Aorta (tissue), 5 donors: ENCODE data around the gene RPL6. TPM values are rescaled to one million over a fixed set of nuclear protein-coding genes. Genes with fewer than 3 reads are reported as not detected.
"Not testable (repeated sequence)": the region's sequence is repeated elsewhere in the genome, so short reads cannot be mapped to it uniquely, and the experiment has no call there.

ENCODE experiments used
- ATAC-seq: fragments of 200-7000 bp; cut with Tn5 transposase; one replicate; pipeline ENCODE4 v1.9.1; 2022; ENCODE audit warnings: moderate library complexity; ENCODE audit not compliant: low FRiP score
- DNase-seq, 2 donors: peaks; one replicate each; pipeline ENCODE4 v3.0.0-alpha.2; 2020
- H3K27ac ChIP-seq, 2 donors: one replicate each; pipeline ENCODE4 v1.5.1; 2013; ENCODE audit warnings: low read length in 2 of 2, mild to moderate bottlenecking in 2 of 2, moderate library complexity in 2 of 2, control low read depth in 1 of 2, inconsistent platforms in 1 of 2, low read depth in 1 of 2
- H3K27me3 ChIP-seq, 2 donors: one replicate each; pipeline ENCODE4 v1.6.1; 2013; ENCODE audit warnings: control low read depth in 1 of 2, low read length in 1 of 2, mild to moderate bottlenecking in 1 of 2, moderate library complexity in 1 of 2; ENCODE audit not compliant: insufficient read depth in 2 of 2, control insufficient read depth in 1 of 2
- H3K36me3 ChIP-seq, 2 donors: one replicate each; pipeline ENCODE4 v1.6.1; 2013; ENCODE audit warnings: control low read depth in 1 of 2, low read length in 1 of 2, mild to moderate bottlenecking in 1 of 2; ENCODE audit not compliant: insufficient read depth in 2 of 2, control insufficient read depth in 1 of 2
- H3K4me1 ChIP-seq, 2 donors: one replicate each; pipeline ENCODE4 v1.6.1; 2013; ENCODE audit warnings: low read length in 2 of 2, control low read depth in 1 of 2, mild to moderate bottlenecking in 1 of 2, moderate library complexity in 1 of 2; ENCODE audit not compliant: insufficient read depth in 2 of 2, control insufficient read depth in 1 of 2
- H3K4me3 ChIP-seq, 2 donors: one replicate each; pipeline ENCODE4 v1.5.1; 2013; ENCODE audit warnings: low read length in 2 of 2, control low read depth in 1 of 2, mild to moderate bottlenecking in 1 of 2
- H3K9me3 ChIP-seq: one replicate; pipeline ENCODE4 v1.6.1; 2013; ENCODE audit warnings: mild to moderate bottlenecking, low read length; ENCODE audit not compliant: control insufficient read depth
- WGBS, 2 donors: extraction: QIAGEN DNeasy Blood & Tissue Kit; methylation state at CpG; one replicate each; pipeline ENCODE4 v1.1.7; 2013; 5-methylcytosine and 5-hydroxymethylcytosine counted together
- intact Hi-C, 2 donors: fragments of 100-400 bp; cut with DNase I; formaldehyde crosslinking; loops; one replicate each; pipeline versions ENCODE4 v1.14.2 to v1.15.0; 2022
- polyA plus RNA-seq, 2 donors: library from polyadenylated mRNA; stranded (reverse); fragments of 200-250 nt; gene quantifications; one replicate each; pipeline ENCODE4 v1.2.3, GENCODE V29; 2013
- total RNA-seq, 2 donors: library from RNA; stranded (reverse); fragmentation: NEBNext Ultra II Directional; extraction: Animal tissue kit (Norgen Biotek cat#: 25700); gene quantifications; one replicate each; pipeline ENCODE4 v1.2.1, GENCODE V29; 2021
- donor health status: healthy with polysubstance abuse.
- donor health status: Bipolar disorder and iron deficiency.
- donor health status: DM: no; HTN: no; CAD: no.
- donor health status: DM: no; HTN: no; CAD: no.
- donor health status: DM: yes; HTN: yes; CAD: no.

Gene RPL6
- total and polyA plus RNA-seq, 4 donors = 802 to 2,876 (median 1,293) TPM

- ATAC-seq (no peak), DNase-seq (no peak)
- H3K27me3 ChIP-seq = no peaks in the 10 kb centered on the region
- no peak overlapping the region for H3K4me3 ChIP-seq
- intact Hi-C loops = no loop called here
- no peaks in the 10 kb centered on the region for H3K4me1 ChIP-seq
- no peaks in the 10 kb centered on the region for H3K9me3 ChIP-seq
- no peak overlapping the region for H3K27ac ChIP-seq
- WGBS, 2 donors = 81 to 86% methylated on average over 3 of the region's 3 CpGs
- H3K36me3 ChIP-seq = peaks cover 0 to 2% of the 10 kb centered on the region in 2 donors
These were observed 36.8 kb upstream of the RPL6 start for GRCh38 chr12:112446008-112446725.

GRCh38 chr12:112443916-112444315 lies 34.5 kb upstream of the RPL6 start:
- intact Hi-C loops = no loop called here
- Histone ChIP-seq H3K36me3 (peaks cover 0 to 2% of the 10 kb centered on the region in 2 donors), H3K27me3 (no peaks in the 10 kb centered on the region), H3K4me3 (no peak overlapping the region), H3K4me1 (peaks cover 0 to 1% of the 10 kb centered on the region in 2 donors), H3K27ac (no peak overlapping the region), H3K9me3 (no peaks in the 10 kb centered on the region)
- ATAC-seq = no peak
- no peak for DNase-seq
- WGBS, 2 donors = 97 to 98% methylated on average over 4 of the region's 4 CpGs

GRCh38 chr12:112440653-112441052 lies 31.2 kb upstream of the RPL6 start:
- DNase-seq, H3K4me3 ChIP-seq, H3K27ac ChIP-seq, H3K27me3 ChIP-seq, H3K9me3 ChIP-seq, intact Hi-C loops, H3K4me1 ChIP-seq, ATAC-seq, H3K36me3 ChIP-seq: not testable (repeated sequence)
- WGBS, 2 donors = 94 to 95% methylated on average over 9 of the region's 9 CpGs

- Histone ChIP-seq H3K4me3 (no peak overlapping the region), H3K27me3 (no peaks in the 10 kb centered on the region), H3K27ac (no peak overlapping the region), H3K9me3 (no peaks in the 10 kb centered on the region), H3K4me1 (peaks cover 0 to 1% of the 10 kb centered on the region in 2 donors), H3K36me3 (no peaks in the 10 kb centered on the region)
- ATAC-seq (no peak), DNase-seq (no peak)
- intact Hi-C loops = no loop called here
These were observed 30.4 kb upstream of the RPL6 start for GRCh38 chr12:112439769-112440168.

- H3K36me3 ChIP-seq, ATAC-seq, H3K27ac ChIP-seq, H3K4me1 ChIP-seq, H3K9me3 ChIP-seq, H3K4me3 ChIP-seq, H3K27me3 ChIP-seq, intact Hi-C loops, DNase-seq: not testable (repeated sequence)
- WGBS, 2 donors = 93% methylated on average over 1 of the region's 1 CpG
These were observed 29.2 kb upstream of the RPL6 start for GRCh38 chr12:112438645-112439044.

GRCh38 chr12:112433551-112433950 lies 24.1 kb upstream of the RPL6 start:
- no peaks in the 10 kb centered on the region for H3K4me1 ChIP-seq
- intact Hi-C loops = no loop called here
- ATAC-seq (no peak), DNase-seq (no peak)
- H3K4me3 ChIP-seq = no peak overlapping the region
- no peaks in the 10 kb centered on the region for H3K27me3 ChIP-seq
- 93 to 99% methylated on average over 2 of the region's 2 CpGs for WGBS, 2 donors
- H3K36me3 ChIP-seq = no peaks in the 10 kb centered on the region
- H3K27ac ChIP-seq = no peak overlapping the region
- no peaks in the 10 kb centered on the region for H3K9me3 ChIP-seq

- intact Hi-C loops = no loop called here
- Histone ChIP-seq H3K4me3 (no peak overlapping the region), H3K36me3 (no peaks in the 10 kb centered on the region), H3K27me3 (no peaks in the 10 kb centered on the region), H3K4me1 (no peaks in the 10 kb centered on the region), H3K9me3 (no peaks in the 10 kb centered on the region), H3K27ac (no peak overlapping the region)
- DNase-seq (no peak), ATAC-seq (no peak)
- WGBS, 2 donors = 78 to 80% methylated on average over 3 of the region's 3 CpGs
These were observed 22.6 kb upstream of the RPL6 start for GRCh38 chr12:112431965-112432364.

GRCh38 chr12:112430929-112431328 lies 21.5 kb upstream of the RPL6 start:
- Histone ChIP-seq H3K27me3 (no peaks in the 10 kb centered on the region), H3K4me3 (no peak overlapping the region), H3K9me3 (no peaks in the 10 kb centered on the region), H3K36me3 (no peaks in the 10 kb centered on the region), H3K27ac (no peak overlapping the region), H3K4me1 (no peaks in the 10 kb centered on the region)
- intact Hi-C loops = no loop called here
- DNase-seq (no peak), ATAC-seq (no peak)
- WGBS, 2 donors = 72 to 78% methylated on average over 5 of the region's 5 CpGs

GRCh38 chr12:112427760-112428159 lies 18.4 kb upstream of the RPL6 start:
- Histone ChIP-seq H3K9me3 (no peaks in the 10 kb centered on the region), H3K4me3 (no peak overlapping the region), H3K4me1 (peaks cover 1 to 4% of the 10 kb centered on the region in 2 donors), H3K36me3 (no peaks in the 10 kb centered on the region), H3K27ac (no peak overlapping the region), H3K27me3 (no peaks in the 10 kb centered on the region)
- intact Hi-C loops = no loop called here
- DNase-seq (no peak), ATAC-seq (no peak)
- WGBS, 2 donors = 95 to 100% methylated on average over 2 of the region's 2 CpGs
